GM23338 (cell line): ENCODE measurements around the gene ERRFI1.

ENCODE experiments used
- CREB1 ChIP-seq: fragments of 250-450 bp; sonication (Bioruptor Pico); IDR thresholded peaks from 2 replicates; pipeline ENCODE4 v1.5.0; 2020; ENCODE audit warnings: low read depth, mild to moderate bottlenecking, moderate library complexity
- EZH2 ChIP-seq: fragments of 200-600 bp; sonication (generic); IDR thresholded peaks from one replicate; pipeline ENCODE4 v1.8.0; 2017; ENCODE audit warnings: antibody characterized with exemption, mild to moderate bottlenecking, low read depth; ENCODE audit not compliant: unreplicated experiment
- EZH2phosphoT487 ChIP-seq: fragments of 200-600 bp; sonication (generic); IDR thresholded peaks from one replicate; pipeline ENCODE4 v1.8.1; 2018; ENCODE audit warnings: antibody characterized with exemption; ENCODE audit not compliant: unreplicated experiment
- JUNB ChIP-seq: IDR thresholded peaks from one replicate; pipeline ENCODE4 v1.6.1; 2016; ENCODE audit warnings: antibody characterized with exemption; ENCODE audit not compliant: unreplicated experiment
- POLR2AphosphoS5 ChIP-seq: IDR thresholded peaks from 2 replicates; pipeline ENCODE4 v1.6.1; 2016; ENCODE audit warnings: antibody characterized with exemption, low read depth
- STAT1 ChIP-seq: IDR thresholded peaks from one replicate; pipeline ENCODE4 v1.6.1; 2016; ENCODE audit warnings: antibody characterized with exemption; ENCODE audit not compliant: unreplicated experiment
- ZNF114 ChIP-seq: fragments of 250-450 bp; sonication (Bioruptor Pico); IDR thresholded peaks from 2 replicates; pipeline ENCODE4 v1.5.0; 2020; ENCODE audit warnings: mild to moderate bottlenecking, moderate library complexity
- ZNF331 ChIP-seq: fragments of 250-450 bp; sonication (Bioruptor Pico); IDR thresholded peaks from 2 replicates; pipeline ENCODE4 v1.5.0; 2020; ENCODE audit warnings: low read depth, mild to moderate bottlenecking, moderate library complexity
- TF ChIP-seq, protein P1 (sequence below): IDR thresholded peaks from one replicate; pipeline ENCODE4 v1.6.1; 2018; ENCODE audit warnings: antibody characterized with exemption; ENCODE audit not compliant: unreplicated experiment
- TF ChIP-seq, protein P2 (sequence below), 2 experiments: fragments of 200-600 bp in 1 of 2; sonication (generic) in 1 of 2; conservative IDR thresholded peaks; 2 replicates each; pipeline versions ENCODE4 v1.5.1 to v1.6.1; 2016 to 2017; ENCODE audit warnings: antibody characterized with exemption in 2 of 2, low read depth in 2 of 2, mild to moderate bottlenecking in 2 of 2, moderate library complexity in 1 of 2
- TF ChIP-seq, protein P3 (sequence below): IDR thresholded peaks from 2 replicates; pipeline ENCODE4 v1.6.1; 2016; ENCODE audit warnings: antibody characterized with exemption

DNA sequence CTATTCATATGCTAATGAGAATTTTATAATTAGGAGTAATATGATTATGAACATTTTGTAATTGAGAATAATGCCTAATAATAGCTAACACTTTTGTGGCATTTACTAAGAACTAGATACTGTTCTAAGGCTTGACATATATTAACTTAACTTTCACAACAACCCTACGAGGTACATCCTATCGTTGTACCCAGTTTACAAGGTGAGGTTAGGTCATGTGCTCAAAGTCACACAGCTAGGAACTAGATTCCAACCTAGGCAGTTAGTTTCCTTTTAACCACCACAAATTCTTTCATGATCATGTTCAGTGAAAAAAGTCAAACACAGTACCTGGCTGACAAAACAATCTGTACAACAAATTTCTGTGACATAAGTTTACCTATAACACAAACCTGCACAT, 13.0 kb upstream of the ERRFI1 start:
- TF ChIP-seq, protein P1, sequence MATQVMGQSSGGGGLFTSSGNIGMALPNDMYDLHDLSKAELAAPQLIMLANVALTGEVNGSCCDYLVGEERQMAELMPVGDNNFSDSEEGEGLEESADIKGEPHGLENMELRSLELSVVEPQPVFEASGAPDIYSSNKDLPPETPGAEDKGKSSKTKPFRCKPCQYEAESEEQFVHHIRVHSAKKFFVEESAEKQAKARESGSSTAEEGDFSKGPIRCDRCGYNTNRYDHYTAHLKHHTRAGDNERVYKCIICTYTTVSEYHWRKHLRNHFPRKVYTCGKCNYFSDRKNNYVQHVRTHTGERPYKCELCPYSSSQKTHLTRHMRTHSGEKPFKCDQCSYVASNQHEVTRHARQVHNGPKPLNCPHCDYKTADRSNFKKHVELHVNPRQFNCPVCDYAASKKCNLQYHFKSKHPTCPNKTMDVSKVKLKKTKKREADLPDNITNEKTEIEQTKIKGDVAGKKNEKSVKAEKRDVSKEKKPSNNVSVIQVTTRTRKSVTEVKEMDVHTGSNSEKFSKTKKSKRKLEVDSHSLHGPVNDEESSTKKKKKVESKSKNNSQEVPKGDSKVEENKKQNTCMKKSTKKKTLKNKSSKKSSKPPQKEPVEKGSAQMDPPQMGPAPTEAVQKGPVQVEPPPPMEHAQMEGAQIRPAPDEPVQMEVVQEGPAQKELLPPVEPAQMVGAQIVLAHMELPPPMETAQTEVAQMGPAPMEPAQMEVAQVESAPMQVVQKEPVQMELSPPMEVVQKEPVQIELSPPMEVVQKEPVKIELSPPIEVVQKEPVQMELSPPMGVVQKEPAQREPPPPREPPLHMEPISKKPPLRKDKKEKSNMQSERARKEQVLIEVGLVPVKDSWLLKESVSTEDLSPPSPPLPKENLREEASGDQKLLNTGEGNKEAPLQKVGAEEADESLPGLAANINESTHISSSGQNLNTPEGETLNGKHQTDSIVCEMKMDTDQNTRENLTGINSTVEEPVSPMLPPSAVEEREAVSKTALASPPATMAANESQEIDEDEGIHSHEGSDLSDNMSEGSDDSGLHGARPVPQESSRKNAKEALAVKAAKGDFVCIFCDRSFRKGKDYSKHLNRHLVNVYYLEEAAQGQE, result no peak
- TF ChIP-seq, protein P2, sequence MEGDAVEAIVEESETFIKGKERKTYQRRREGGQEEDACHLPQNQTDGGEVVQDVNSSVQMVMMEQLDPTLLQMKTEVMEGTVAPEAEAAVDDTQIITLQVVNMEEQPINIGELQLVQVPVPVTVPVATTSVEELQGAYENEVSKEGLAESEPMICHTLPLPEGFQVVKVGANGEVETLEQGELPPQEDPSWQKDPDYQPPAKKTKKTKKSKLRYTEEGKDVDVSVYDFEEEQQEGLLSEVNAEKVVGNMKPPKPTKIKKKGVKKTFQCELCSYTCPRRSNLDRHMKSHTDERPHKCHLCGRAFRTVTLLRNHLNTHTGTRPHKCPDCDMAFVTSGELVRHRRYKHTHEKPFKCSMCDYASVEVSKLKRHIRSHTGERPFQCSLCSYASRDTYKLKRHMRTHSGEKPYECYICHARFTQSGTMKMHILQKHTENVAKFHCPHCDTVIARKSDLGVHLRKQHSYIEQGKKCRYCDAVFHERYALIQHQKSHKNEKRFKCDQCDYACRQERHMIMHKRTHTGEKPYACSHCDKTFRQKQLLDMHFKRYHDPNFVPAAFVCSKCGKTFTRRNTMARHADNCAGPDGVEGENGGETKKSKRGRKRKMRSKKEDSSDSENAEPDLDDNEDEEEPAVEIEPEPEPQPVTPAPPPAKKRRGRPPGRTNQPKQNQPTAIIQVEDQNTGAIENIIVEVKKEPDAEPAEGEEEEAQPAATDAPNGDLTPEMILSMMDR (conservative IDR thresholded peaks at IDR 0.05; ENCODE audit: low read depth in 2 of 2), result no peak
- TF ChIP-seq STAT1 (no peak), EZH2 (no peak), ZNF331 (CRISPR knock-in tag) (no peak), JUNB (no peak), EZH2phosphoT487 (no peak), POLR2AphosphoS5 (no peak), CREB1 (CRISPR knock-in tag) (no peak), ZNF114 (no peak)
- TF ChIP-seq, protein P3, sequence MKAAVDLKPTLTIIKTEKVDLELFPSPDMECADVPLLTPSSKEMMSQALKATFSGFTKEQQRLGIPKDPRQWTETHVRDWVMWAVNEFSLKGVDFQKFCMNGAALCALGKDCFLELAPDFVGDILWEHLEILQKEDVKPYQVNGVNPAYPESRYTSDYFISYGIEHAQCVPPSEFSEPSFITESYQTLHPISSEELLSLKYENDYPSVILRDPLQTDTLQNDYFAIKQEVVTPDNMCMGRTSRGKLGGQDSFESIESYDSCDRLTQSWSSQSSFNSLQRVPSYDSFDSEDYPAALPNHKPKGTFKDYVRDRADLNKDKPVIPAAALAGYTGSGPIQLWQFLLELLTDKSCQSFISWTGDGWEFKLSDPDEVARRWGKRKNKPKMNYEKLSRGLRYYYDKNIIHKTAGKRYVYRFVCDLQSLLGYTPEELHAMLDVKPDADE, result no peak
